GM21737 (cell line): ENCODE results near the gene PRDM11.

Source experiments
- ATAC-seq: cut with Tn5 transposase; IDR thresholded peaks from one replicate; pipeline ENCODE4 v1.9.1; 2021; ENCODE audit warnings: mild to moderate bottlenecking, moderate library complexity; ENCODE audit not compliant: unreplicated experiment

The PRDM11 gene

DNA sequence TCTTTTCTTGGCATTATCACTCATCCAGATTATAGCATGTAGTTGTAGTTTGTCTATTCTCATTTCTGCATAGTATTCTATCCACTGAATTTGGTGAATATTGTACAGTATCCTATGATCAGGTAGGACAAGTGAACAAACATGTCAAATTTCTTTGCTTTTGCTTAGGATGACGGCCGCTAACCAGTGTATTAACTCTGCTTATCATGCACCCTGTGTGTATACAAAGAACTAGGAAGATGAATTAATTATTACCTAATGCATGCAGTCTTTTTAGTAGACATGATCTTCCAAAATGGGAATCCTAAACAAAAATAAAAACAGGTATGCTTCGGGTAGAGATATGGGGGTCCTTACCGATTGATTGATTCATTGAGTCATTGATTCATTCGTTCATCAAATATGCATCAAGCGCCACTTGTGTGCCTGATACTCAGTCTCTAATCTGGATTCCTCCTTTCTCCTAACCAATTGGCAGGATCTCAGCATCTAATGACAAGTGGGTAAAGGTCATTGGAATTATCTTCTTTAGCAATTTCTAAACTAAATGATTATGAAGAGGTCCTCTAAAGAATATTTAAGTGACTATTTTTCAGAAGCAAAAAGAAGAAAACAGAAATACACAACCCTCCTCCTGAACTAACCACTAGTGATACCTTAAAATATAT, 27.9 kb downstream of the PRDM11 start:
- no peak for ATAC-seq

GRCh38 chr11:45174963-45175362, 28.5 kb downstream of the PRDM11 start:
- no peak for ATAC-seq

- no peak for ATAC-seq
Measured at GRCh38 chr11:45176996-45177395, 30.6 kb downstream of the PRDM11 start.

GRCh38 chr11:45178223-45178622, 31.8 kb downstream of the PRDM11 start:
- ATAC-seq: no peak

DNA sequence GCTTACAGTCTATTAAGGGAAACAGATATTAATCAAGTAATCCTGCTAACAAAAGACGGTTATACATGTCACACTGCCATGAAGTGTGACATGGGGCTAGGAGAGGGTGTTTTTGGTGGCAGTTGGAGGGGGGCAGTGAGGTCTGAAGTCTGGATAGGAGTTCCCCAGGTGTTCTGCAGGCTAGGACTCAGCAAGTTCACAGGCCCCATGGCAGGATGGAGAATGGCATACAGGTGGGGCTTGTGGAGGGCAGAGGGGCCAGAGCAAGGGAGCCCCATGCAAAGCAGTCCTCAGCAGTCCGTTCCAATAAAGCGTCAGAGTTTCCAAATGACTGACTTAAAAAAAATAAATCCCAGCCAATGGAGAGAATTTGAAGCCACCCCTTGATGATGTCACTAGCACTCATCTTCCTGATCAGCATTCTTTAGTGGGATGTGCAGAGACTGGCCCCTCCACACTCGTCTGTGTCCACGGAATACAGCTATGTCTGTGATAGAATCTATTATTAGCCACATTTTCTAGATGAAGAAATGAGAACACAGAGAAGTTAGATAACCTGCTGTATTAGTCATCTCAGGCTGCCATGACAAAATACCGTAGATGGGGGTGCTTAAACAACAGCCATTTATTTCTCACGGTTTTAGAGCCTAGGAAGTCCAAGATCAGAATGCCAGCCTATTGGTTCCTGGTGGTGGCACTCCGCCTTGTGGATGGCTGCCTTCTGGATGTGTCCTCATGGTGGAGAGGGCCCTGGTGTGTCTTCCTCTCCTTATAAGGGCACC, 32.6 kb downstream of the PRDM11 start:
- ATAC-seq: no peak

DNA sequence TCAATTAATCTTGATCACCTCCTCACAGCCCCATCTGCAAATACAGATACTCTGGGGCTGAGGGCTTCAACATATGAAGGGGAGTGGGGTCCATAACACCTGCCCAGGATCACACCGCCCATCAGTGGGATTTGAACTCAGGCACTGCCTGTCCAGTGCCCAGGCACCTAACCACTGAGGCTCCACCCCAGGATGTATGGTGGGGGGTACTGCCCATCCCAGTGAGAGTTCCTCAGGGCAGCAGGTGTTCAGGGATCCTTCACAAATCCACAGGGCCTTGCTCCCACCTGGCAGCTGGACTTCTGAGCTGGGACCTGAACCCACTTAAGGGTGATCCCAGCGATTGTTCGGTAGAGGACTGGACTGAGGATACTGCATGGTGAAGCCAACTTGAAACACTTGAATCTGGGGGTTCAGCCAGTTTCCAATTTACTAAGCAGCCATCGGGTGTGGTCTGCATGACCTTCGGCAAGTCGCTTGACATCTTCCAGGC, 33.3 kb downstream of the PRDM11 start:
- ATAC-seq: no peak

- no peak for ATAC-seq
Measured at GRCh38 chr11:45180179-45180847, 33.9 kb downstream of the PRDM11 start.

DNA sequence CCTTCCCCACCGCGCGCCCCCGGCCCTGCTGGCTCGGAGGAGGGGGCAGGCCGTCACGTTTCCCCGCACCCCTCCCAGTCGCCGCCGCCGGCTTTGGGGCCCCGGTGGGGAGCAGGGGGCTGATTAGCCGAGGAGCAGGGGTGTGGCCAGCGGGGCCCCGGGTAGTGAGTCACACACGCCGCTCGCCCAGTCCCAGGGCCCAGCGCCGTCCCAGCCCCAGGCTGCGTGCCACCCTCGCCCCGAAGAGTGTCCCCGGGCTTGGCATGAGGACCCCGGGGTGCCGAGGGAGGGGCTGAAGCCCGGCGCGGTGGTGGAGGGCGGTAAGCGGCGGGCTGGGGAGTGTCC, 34.4 kb downstream of the PRDM11 start:
- no peak for ATAC-seq

GRCh38 chr11:45181193-45181888, 34.9 kb downstream of the PRDM11 start:
- no peak for ATAC-seq

GRCh38 chr11:45181889-45182550, 35.6 kb downstream of the PRDM11 start:
- no peak for ATAC-seq

GRCh38 chr11:45182902-45183301, 36.5 kb downstream of the PRDM11 start:
- ATAC-seq: no peak

- ATAC-seq: no peak
Measured at GRCh38 chr11:45184640-45185039, 38.2 kb downstream of the PRDM11 start.

- ATAC-seq: no peak
Measured at GRCh38 chr11:45185228-45185729, 38.8 kb downstream of the PRDM11 start.

- ATAC-seq: no peak
Measured at GRCh38 chr11:45187375-45187774, 40.9 kb downstream of the PRDM11 start.

DNA sequence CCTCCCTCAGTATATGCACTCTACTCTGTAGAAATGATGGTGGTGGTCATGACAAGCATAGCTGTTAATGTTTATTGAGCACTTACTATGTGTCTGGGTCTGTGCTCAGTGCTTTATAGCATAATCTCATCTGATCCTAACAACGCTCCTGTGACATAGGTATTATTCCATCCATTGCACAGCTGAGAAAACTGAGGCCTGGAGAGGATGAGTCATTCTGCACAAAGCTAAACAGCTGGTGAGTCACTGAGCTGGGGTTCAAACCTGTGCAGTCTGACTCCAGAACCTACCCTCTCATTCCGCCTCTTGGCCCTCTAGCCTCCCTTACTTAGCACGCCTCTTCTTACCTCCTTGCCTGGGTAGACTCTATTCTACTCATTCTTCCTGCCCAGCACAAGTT, 41.7 kb downstream of the PRDM11 start:
- no peak for ATAC-seq

DNA sequence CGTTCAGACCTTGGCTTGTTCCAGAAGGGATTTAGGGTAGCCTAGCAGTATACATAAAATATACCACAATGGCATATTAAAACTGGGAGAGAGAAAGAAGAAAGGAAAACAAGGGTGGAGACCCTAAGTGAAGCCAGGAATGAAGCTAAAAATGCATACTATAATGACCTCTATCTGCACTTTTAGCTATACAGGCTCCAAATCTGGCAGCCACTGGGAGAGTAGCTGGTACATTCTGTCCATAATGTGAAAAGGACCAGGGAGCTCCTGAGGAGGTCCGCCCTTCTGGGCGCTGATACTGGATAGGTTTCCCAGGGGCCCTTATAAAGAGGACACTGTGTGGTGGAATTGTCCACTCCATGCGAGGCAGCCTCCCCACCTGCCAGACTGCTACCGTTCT, 42.8 kb downstream of the PRDM11 start:
- no peak for ATAC-seq

DNA sequence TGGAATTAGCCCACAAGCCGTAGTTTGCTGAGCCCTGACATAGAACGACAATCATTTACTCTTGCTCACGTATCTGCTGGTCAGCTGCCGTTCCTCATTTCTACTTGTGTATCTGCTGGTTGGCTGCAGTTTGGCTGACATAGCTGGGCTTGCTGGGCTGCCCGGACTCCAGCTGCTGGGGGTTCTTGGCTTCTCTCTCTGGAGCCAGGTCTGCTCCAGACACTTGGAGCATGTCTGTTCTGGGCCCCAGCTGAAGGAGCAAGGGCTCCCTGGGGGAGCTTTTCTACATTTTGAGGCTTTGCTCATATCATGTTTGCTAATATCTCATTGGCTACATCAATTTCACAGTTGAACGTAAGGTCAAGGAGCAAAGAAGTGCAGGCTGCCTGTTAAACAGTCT, 47.3 kb downstream of the PRDM11 start:
- ATAC-seq: no peak

- no peak for ATAC-seq
Measured at GRCh38 chr11:45204761-45205160, 58.3 kb downstream of the PRDM11 start.

- no peak for ATAC-seq
Measured at GRCh38 chr11:45205978-45206377, 59.5 kb downstream of the PRDM11 start.

DNA sequence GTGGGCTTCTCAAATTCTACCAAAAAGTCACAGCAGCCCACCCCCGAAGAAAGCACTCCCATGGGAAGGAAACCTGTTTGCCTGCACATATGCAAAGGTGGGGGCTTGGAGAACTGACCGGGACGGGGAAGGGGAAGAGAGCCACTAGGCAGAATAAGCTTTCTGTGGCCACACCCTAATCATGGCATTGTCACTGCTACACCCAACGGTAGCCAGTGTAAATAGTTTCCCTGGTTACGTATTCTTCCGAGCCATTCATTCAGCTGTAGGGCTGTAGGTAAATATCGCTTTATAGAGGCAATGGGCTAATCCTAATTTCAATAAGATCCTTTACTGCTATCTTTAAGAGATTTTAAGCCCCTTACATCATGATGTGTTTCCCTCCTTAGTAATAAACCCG, 61.7 kb downstream of the PRDM11 start:
- no peak for ATAC-seq
